Nephron (organoid): ENCODE measurements around the gene CTNND1.

Source experiments
- H3K27ac Mint-ChIP-seq, 3 experiments: 2 replicates each; pipeline ENCODE4 v1.8.0; 2020; ENCODE audit warnings: mixed read lengths in 3 of 3, mild to moderate bottlenecking in 2 of 3, moderate library complexity in 1 of 3
- H3K27me3 Mint-ChIP-seq: 2 replicates; pipeline ENCODE4 v1.8.0; 2021; ENCODE audit warnings: low read depth, mild to moderate bottlenecking, moderate library complexity, mixed read lengths
- H3K36me3 Mint-ChIP-seq: 2 replicates; pipeline ENCODE4 v1.8.0; 2020; ENCODE audit warnings: low read depth, mixed read lengths
- H3K4me1 Mint-ChIP-seq: 2 replicates; pipeline ENCODE4 v1.8.0; 2020; ENCODE audit warnings: mixed read lengths
- H3K4me3 Mint-ChIP-seq, 3 experiments: 2 replicates each; pipeline ENCODE4 v1.8.0; 2020; ENCODE audit warnings: mild to moderate bottlenecking in 3 of 3, mixed read lengths in 3 of 3, moderate library complexity in 2 of 3
- H3K9me3 Mint-ChIP-seq: 2 replicates; pipeline ENCODE4 v1.8.0; 2020; ENCODE audit warnings: mixed read lengths
- CTCF ChIP-seq, 3 experiments: fragments of 200-600 bp; sonication (generic); IDR thresholded peaks; one replicate each; pipeline ENCODE4 v1.5.0; 2021; ENCODE audit warnings: antibody characterized with exemption in 3 of 3; ENCODE audit not compliant: unreplicated experiment in 3 of 3

The CTNND1 gene

GRCh38 chr11:57800444-57801182 is 39.0 kb downstream of the CTNND1 start:
- TF ChIP-seq CTCF (IDR thresholded peaks at IDR 0.05; ENCODE audit: unreplicated experiment in 3 of 3) = peak; percentile 79 to 89 (median 82)
- H3K36me3 Mint-ChIP-seq = peaks cover 75% of the 10 kb centered on the region
- H3K4me3 Mint-ChIP-seq = no peak overlapping the region
- H3K4me1 Mint-ChIP-seq = peaks cover 24% of the 10 kb centered on the region
- H3K27me3 Mint-ChIP-seq = no peaks in the 10 kb centered on the region
- H3K9me3 Mint-ChIP-seq = no peaks in the 10 kb centered on the region
- peak overlapping the region; percentile 49 to 75 (median 73) for H3K27ac Mint-ChIP-seq

- H3K9me3 Mint-ChIP-seq = no peaks in the 10 kb centered on the region
- peaks cover 21% of the 10 kb centered on the region for H3K4me1 Mint-ChIP-seq
- peak overlapping the region in 1 of 3 experiments; percentile 75 for H3K27ac Mint-ChIP-seq
- H3K36me3 Mint-ChIP-seq = peaks cover 75% of the 10 kb centered on the region
- TF ChIP-seq CTCF (IDR thresholded peaks at IDR 0.05; ENCODE audit: unreplicated experiment in 3 of 3) = no peak
- H3K27me3 Mint-ChIP-seq = no peaks in the 10 kb centered on the region
- no peak overlapping the region for H3K4me3 Mint-ChIP-seq
Measured at GRCh38 chr11:57801183-57801485, 39.5 kb downstream of the CTNND1 start.

GRCh38 chr11:57802411-57802810 is 40.8 kb downstream of the CTNND1 start:
- peaks cover 21% of the 10 kb centered on the region for H3K4me1 Mint-ChIP-seq
- no peak for TF ChIP-seq CTCF (IDR thresholded peaks at IDR 0.05; ENCODE audit: unreplicated experiment in 3 of 3)
- peaks cover 77% of the 10 kb centered on the region for H3K36me3 Mint-ChIP-seq
- no peaks in the 10 kb centered on the region for H3K9me3 Mint-ChIP-seq
- H3K27me3 Mint-ChIP-seq = no peaks in the 10 kb centered on the region
- no peak overlapping the region for H3K27ac Mint-ChIP-seq
- no peak overlapping the region for H3K4me3 Mint-ChIP-seq

- H3K36me3 Mint-ChIP-seq = peaks cover 77% of the 10 kb centered on the region
- no peak for TF ChIP-seq CTCF (IDR thresholded peaks at IDR 0.05; ENCODE audit: unreplicated experiment in 3 of 3)
- no peaks in the 10 kb centered on the region for H3K9me3 Mint-ChIP-seq
- no peak overlapping the region for H3K27ac Mint-ChIP-seq
- H3K27me3 Mint-ChIP-seq = no peaks in the 10 kb centered on the region
- H3K4me3 Mint-ChIP-seq = no peak overlapping the region
- H3K4me1 Mint-ChIP-seq = peaks cover 7% of the 10 kb centered on the region
Measured at GRCh38 chr11:57804466-57804865, 42.9 kb downstream of the CTNND1 start.

- H3K27me3 Mint-ChIP-seq = no peaks in the 10 kb centered on the region
- TF ChIP-seq CTCF (IDR thresholded peaks at IDR 0.05; ENCODE audit: unreplicated experiment in 3 of 3) = no peak
- no peak overlapping the region for H3K4me3 Mint-ChIP-seq
- no peak overlapping the region for H3K27ac Mint-ChIP-seq
- peaks cover 79% of the 10 kb centered on the region for H3K36me3 Mint-ChIP-seq
- peaks cover 2% of the 10 kb centered on the region for H3K4me1 Mint-ChIP-seq
- H3K9me3 Mint-ChIP-seq = no peaks in the 10 kb centered on the region
Measured at GRCh38 chr11:57805780-57806179, 44.2 kb downstream of the CTNND1 start.

- Mint-ChIP-seq H3K27me3 (no peaks in the 10 kb centered on the region), H3K27ac (no peak overlapping the region), H3K36me3 (peaks cover 77% of the 10 kb centered on the region), H3K9me3 (no peaks in the 10 kb centered on the region), H3K4me3 (no peak overlapping the region), H3K4me1 (no peaks in the 10 kb centered on the region)
- no peak for TF ChIP-seq CTCF (IDR thresholded peaks at IDR 0.05; ENCODE audit: unreplicated experiment in 3 of 3)
Measured at GRCh38 chr11:57812634-57813033, 51.0 kb downstream of the CTNND1 start.
